GM18508 (cell line): Measurements from ENCODE around the gene PTPN14.
A peak's percentile ranks its signal among the peaks of the same experiment; 100 is the strongest.
"Not testable (repeated sequence)": the region's sequence is repeated elsewhere in the genome, so short reads cannot be mapped to it uniquely, and the experiment has no call there.

Source experiments
- ATAC-seq: cut with Tn5 transposase; IDR thresholded peaks from one replicate; pipeline ENCODE4 v1.9.1; 2021; ENCODE audit warnings: moderate number of reproducible peaks; ENCODE audit not compliant: insufficient read depth, unreplicated experiment

Gene PTPN14

GRCh38 chr1:214544791-214545190 lies 6.6 kb downstream of the PTPN14 start:
- no peak for ATAC-seq

GRCh38 chr1:214542275-214543199 lies 8.9 kb downstream of the PTPN14 start:
- ATAC-seq, result no peak

DNA sequence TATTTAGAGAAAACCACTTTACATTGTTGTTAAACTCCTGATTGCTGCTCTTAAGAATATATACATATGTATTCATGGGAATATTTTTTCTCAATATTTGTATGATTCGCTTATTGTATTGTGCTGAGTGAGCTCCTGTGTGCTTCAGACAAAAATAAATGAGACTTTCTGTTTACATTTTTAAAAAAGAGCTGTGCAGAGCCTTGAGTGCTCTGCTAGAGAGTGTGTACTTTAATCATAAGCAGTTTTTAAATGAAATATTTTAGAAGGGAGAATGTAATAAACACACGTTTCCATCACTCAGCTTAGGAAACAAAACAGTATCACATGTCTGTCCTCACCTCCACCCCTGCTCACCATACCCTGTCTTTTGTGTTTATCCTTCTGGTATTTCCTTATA lies 9.7 kb downstream of the PTPN14 start:
- no peak for ATAC-seq

GRCh38 chr1:214541206-214541605 lies 10.2 kb downstream of the PTPN14 start:
- ATAC-seq, result no peak

DNA sequence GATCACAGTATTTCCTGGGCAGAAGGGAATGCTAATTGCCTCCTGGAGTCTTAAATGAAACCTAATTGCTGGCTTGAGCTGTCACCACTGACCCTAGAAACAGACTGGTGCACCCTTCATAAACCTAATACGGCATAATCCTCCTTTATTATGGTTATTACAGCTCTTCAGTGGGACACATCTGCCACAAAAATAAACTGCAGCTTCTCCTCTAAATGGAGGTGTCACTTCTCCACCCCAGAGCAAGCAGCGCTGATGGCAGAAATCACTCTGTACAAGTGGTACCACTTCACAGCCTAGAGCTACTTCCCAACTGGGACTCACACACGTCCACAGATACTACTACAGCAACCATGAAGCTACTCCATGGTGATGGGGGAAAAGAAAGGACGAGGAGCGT lies 11.1 kb downstream of the PTPN14 start:
- no peak for ATAC-seq

DNA sequence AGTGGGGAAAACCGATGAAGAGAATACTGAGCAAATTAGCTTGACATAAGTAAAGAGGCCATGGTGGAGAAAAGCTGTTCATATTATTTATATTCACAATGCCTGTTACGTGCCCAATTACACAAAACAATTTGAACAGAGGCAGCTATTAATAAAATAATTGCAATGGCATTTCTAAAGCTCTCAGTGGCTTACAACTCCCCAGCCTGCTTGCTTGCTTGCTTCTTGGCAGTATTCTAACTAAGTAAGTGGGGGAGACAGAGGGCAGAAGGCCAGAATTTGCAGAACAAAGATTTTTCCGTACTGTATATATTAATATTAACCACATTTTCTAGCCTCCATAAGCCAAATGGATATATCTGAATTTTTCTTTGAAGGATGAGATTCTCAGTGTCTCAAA lies 12.9 kb downstream of the PTPN14 start:
- no peak for ATAC-seq

GRCh38 chr1:214537872-214538473 lies 13.4 kb downstream of the PTPN14 start:
- no peak for ATAC-seq

GRCh38 chr1:214537219-214537618 lies 14.2 kb downstream of the PTPN14 start:
- ATAC-seq, result no peak

DNA sequence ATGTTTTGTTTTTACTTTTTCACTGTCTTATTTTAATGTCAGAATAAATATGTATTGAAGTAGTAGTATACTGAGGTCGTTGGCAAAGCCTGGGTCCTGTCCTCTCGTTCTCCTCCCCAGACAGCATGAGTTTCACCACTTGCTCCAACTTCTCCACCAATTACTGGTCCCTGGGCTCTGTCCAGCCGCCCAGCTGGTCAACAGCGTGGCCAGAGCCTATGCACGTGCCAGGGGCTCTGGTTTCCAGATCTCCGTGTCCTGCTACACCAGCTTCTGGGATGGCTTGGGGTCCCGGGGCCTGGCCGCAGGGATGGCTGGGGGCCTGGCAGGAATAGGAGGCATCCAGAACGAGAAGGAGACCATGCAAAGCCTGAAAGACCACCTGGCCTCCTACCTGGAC lies 19.3 kb downstream of the PTPN14 start:
- no peak for ATAC-seq

- ATAC-seq, result peak; percentile 62
Observed at GRCh38 chr1:214525535-214526019, 25.8 kb downstream of the PTPN14 start.

GRCh38 chr1:214524824-214525223 lies 26.6 kb downstream of the PTPN14 start:
- no peak for ATAC-seq

GRCh38 chr1:214523124-214523824 lies 28.1 kb downstream of the PTPN14 start:
- ATAC-seq, result no peak

DNA sequence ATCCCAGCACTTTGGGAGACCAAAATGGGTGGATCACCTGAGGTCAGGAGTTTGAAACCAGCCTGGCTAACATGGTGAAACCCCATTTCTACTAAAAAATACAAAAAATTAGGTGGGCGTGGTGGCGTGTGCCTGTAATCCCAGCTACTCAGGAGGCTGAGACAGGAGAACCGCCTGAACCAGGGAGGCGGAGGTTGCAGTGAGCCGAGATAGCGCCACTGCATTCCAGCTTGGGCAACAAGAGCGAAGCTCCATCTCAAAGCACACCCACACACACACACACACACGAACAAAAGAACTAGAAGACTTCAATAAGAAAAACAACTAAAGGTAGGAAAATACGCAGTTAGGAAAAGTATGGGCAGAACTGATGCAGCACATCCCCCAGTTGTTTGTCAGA lies 29.9 kb downstream of the PTPN14 start:
- ATAC-seq, result not testable (repeated sequence)

DNA sequence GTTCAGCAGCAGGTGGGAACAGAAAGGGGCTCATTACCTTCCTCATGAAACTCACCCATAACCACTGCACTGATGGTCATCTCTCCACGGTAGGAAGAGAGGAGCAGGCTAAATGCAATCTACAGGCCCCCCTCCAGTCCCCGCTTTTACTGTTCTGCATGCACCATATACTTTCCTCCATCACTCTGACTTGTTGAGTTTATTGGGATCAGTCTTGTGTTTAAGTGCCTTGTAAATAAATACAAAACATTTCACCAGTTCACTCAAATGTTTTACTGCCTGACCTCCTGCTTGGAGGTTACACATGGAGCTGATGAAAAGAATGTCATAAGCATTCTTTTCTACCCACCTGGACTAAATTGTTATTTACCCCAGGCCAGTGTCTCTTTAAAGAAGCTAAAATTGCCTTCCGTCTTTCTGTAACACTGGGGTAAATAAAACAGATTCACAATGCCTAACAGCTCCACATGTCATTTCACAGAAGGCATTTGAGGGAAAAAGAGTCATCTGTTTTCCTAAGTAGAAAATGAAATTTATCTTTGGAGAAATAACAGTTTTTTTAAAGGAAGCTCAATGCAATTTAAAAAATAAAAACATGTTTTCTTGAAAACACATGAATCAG lies 30.7 kb downstream of the PTPN14 start:
- no peak for ATAC-seq

DNA sequence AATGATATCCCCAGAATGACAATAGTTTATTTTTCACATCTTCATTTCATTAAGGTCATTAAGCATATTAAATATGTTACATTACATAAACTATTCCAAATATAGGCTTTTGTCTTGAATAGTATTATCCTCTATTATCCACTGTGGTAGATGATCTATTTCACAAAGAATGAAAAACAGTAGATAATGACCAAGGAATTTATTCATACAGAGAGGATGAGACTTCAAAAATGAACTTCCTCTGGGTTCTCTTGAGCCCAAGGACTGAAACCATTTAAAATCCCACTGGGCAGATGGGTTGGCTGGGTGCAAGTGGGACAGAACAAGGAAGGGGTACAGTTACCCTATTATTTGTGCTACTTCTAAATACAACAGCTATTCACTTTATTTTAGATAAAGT lies 33.0 kb downstream of the PTPN14 start:
- ATAC-seq, result no peak

GRCh38 chr1:214516434-214517326 lies 34.7 kb downstream of the PTPN14 start:
- ATAC-seq, result no peak

DNA sequence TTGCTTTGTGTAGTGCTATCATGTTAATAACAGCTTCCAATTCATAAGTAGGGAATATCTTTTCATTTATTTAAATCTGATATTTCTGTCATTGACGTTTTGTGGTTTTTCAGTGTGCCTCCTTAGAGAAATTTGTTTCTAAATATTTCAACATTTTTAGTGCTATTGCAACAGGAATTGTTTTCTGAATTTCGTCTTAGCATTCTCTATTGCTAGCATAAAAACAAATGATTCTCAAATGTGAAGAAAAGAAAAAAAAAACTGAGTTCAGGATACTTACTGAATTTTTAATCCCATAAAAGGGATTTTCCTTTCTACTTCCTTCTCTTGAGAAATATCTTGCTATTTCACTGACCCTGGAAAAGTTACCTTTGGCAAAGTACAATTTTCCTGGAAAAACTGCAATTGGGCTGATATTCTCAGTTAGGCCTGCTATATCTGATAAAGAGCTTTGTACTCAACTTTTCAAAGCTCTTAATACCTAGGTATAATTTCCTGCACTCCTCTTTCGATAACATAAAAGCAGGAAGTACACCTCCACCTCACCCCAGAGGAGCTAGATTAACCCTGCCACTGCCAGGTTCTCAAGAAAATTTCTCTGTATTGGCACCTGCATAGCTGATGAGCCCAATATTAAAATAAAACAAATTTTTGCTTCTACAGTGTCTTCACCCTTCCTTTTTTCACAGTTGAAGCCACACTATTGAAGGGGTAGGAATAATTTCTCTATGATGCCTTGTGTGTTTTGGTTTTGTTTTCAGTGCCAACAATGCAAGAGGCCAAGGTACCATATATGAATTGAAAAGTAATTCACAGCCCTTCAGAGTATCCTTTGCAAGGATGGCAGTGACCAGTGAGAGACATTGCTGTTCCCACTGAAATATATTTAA lies 35.6 kb downstream of the PTPN14 start:
- ATAC-seq, result no peak

DNA sequence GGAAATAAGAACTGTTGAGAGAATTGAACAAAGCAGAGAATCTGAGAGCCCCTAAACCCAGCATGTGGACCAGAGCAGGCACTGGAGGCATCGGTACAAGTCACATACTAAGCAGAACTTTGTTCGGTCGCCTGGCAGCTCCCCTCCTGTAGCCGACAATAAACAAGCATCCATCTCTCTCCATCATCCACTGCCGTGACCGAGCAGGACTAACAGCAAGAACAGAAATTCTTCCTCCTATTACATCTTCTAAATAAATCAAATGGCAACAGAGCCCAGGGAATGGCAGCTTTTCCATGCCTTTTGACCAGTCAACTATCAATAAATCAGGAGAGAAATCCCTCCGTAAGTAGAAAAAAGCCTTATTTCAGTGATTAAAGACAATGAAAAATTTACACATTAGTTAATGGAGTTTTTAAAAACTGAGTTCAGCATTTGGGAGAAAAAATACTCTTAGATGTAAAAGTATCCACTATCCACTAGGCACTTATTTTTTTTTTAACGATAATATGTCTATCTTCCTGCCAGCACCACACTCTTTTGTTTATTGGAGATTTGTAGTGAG lies 36.5 kb downstream of the PTPN14 start:
- no peak for ATAC-seq
